Lower lobe of right lung (tissue), 2 donors: ENCODE results near the gene HDAC6. TPM values are rescaled to one million over a fixed set of nuclear protein-coding genes. Genes with fewer than 3 reads are reported as not detected.

ENCODE experiments used
- ATAC-seq, 2 donors: fragments of 200-7000 bp; cut with Tn5 transposase; one replicate each; pipeline ENCODE4 v1.9.1; 2020 to 2022; ENCODE audit warnings: mild to moderate bottlenecking in 2 of 2, moderate library complexity in 2 of 2
- DNase-seq: peaks from one replicate; pipeline ENCODE4 v3.0.0-alpha.2; 2020
- H3K27ac ChIP-seq: fragments of 200-600 bp; one replicate; pipeline ENCODE4 v1.8.0; 2022
- H3K27me3 ChIP-seq: fragments of 200-600 bp; one replicate; pipeline ENCODE4 v1.8.0; 2022; ENCODE audit warnings: low read depth
- H3K36me3 ChIP-seq: fragments of 200-600 bp; one replicate; pipeline ENCODE4 v1.8.0; 2022; ENCODE audit warnings: mild to moderate bottlenecking
- H3K4me1 ChIP-seq: fragments of 200-600 bp; one replicate; pipeline ENCODE4 v1.8.0; 2022
- H3K4me3 ChIP-seq: fragments of 200-600 bp; one replicate; pipeline ENCODE4 v1.8.0; 2022; ENCODE audit warnings: mild to moderate bottlenecking
- H3K9me3 ChIP-seq: fragments of 200-600 bp; one replicate; pipeline ENCODE4 v1.8.0; 2022
- CTCF ChIP-seq: fragments of 200-600 bp; IDR thresholded peaks from one replicate; pipeline ENCODE4 v1.8.0; 2022; ENCODE audit warnings: antibody characterized with exemption, mild to moderate bottlenecking
- intact Hi-C: fragments of 100-400 bp; cut with DNase I; formaldehyde crosslinking; loops from one replicate; pipeline ENCODE4 v1.11.0; 2022
- long read RNA-seq: library from polyadenylated mRNA; unstranded; transcript quantifications from one replicate; pipeline ENCODE4 v2.0.0, GENCODE V29; 2021
- total RNA-seq: library from RNA; stranded (reverse); fragmentation: NEBNext Ultra II Directional; extraction: Animal tissue kit (Norgen Biotek cat#: 25700); gene quantifications from one replicate; pipeline ENCODE4 v1.2.1, GENCODE V29; 2021
- donor health status: DM: no; HTN: yes; CAD: no; lungs with severe emphysema.

HDAC6 gene
- 96.1 TPM for total RNA-seq
- long read RNA-seq, full-length matches to known transcripts: 27 of 61 reads
- long read RNA-seq, partial matches to known transcripts: 22 of 61 reads
- long read RNA-seq, other reads (novel, unspliced or antisense): 12 of 61 reads

- no peaks in the 10 kb centered on the region for H3K27me3 ChIP-seq
- H3K9me3 ChIP-seq: no peaks in the 10 kb centered on the region
- peaks cover 3% of the 10 kb centered on the region for H3K36me3 ChIP-seq
- H3K4me1 ChIP-seq: peaks cover 5% of the 10 kb centered on the region
- H3K27ac ChIP-seq: peak within 1 kb of the TSS; percentile 95
- ATAC-seq (peak; percentile 96 to 97), DNase-seq (peak; percentile 98)
- peak within 1 kb of the TSS; percentile 62 for H3K4me3 ChIP-seq
- intact Hi-C loops: no loop called here
- TF ChIP-seq CTCF: no peak
These were observed at the start of gene HDAC6 for GRCh38 chrX:48801280-48802088. Gene HDAC6 (plus strand): TSS chrX:48802067. CDS start chrX:48802693, 626 bp downstream.

- Histone ChIP-seq H3K27me3 (no peaks in the 10 kb centered on the region), H3K9me3 (no peaks in the 10 kb centered on the region), H3K4me3 (no peak overlapping the region), H3K36me3 (no peaks in the 10 kb centered on the region), H3K27ac (no peak overlapping the region), H3K4me1 (no peaks in the 10 kb centered on the region)
- no peak for TF ChIP-seq CTCF
- DNase-seq (no peak), ATAC-seq (no peak)
- intact Hi-C loops: no loop called here
These were observed 49.4 kb upstream of the HDAC6 start for GRCh38 chrX:48752498-48752897.

DNA sequence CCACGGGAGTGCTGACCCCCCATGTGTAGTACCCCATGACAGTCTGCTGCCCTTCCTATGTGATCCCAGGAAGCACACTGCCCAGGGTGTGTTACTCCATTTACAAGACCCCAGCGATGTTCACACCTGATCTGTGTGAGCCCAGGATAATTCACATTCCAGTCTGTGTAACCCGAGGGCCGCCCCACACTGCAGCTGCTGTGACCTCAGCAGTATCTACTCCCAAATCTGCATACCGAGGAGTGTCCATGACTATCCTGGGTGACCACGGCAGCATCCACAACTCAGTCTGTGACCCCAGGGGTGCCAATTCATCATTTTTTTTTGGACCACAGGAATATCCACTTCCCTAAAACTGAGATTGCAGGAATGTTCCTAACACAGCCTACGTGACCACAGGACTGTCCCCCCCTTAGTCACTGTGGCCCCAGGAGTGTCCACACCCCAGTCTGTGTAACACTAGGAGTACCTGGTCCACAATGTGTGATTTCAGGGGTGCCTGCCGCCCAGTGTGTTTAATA, 48.1 kb upstream of the HDAC6 start:
- no peaks in the 10 kb centered on the region for H3K27me3 ChIP-seq
- H3K27ac ChIP-seq: no peak overlapping the region
- H3K4me1 ChIP-seq: no peaks in the 10 kb centered on the region
- TF ChIP-seq CTCF: no peak
- no peaks in the 10 kb centered on the region for H3K36me3 ChIP-seq
- H3K4me3 ChIP-seq: no peak overlapping the region
- DNase-seq (no peak), ATAC-seq (no peak)
- no peaks in the 10 kb centered on the region for H3K9me3 ChIP-seq
- intact Hi-C loops: no loop called here

GRCh38 chrX:48754238-48754637, 47.6 kb upstream of the HDAC6 start:
- ATAC-seq (peak in 1 of 2 donors; percentile 12), DNase-seq (no peak)
- Histone ChIP-seq H3K9me3 (no peaks in the 10 kb centered on the region), H3K36me3 (no peaks in the 10 kb centered on the region), H3K27me3 (no peaks in the 10 kb centered on the region), H3K27ac (no peak overlapping the region), H3K4me1 (no peaks in the 10 kb centered on the region), H3K4me3 (no peak overlapping the region)
- intact Hi-C loops: no loop called here
- no peak for TF ChIP-seq CTCF

DNA sequence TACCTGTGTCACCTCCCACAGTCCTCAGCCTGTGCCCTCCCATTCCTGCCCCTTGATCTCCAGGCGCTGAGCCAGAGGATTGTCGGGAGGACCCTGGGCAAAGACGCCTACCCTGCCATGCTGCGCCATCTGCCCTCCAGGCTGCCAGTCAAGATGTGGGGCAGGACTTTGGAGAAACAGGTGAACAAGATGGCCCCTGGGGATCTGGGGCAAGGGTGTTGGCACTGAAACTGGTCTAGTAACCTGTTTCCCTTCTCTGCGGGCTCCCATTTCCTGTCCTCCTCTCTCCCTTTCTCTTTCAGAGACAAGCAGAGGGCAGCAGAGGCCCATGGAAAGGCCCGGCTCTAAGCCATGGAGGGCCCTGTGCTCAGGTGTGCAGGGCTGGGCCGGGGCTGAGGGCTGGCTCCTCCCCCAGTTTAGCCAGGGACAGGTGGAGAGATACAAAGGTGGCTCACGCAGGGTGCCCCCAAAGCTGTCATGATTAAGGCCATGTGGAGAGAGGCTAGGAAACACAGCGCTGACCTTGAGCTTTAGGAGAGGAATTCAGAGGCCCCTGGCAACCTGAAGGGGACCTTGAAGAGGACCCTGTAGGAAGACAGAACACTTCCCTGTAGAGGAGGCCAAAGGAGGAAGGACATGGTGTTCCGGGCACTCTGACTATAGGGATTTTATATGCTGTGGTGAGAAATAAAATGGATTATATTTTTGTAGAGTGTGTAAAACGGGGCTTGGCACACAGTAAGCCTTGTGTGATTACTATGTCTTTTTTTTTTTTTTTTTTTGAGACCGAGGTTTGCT, 40.0 kb upstream of the HDAC6 start, which contains the start of gene GLOD5:
Gene GLOD5, plus strand, starts transcription at position 74 of the 798 bp plus-strand sequence. Its CDS starts 44 bp downstream, at position 118.
- H3K27ac ChIP-seq: no peak within 1 kb of the TSS
- no peak within 1 kb of the TSS for H3K4me3 ChIP-seq
- H3K4me1 ChIP-seq: no peaks in the 10 kb centered on the region
- no peaks in the 10 kb centered on the region for H3K36me3 ChIP-seq
- no peak for TF ChIP-seq CTCF
- H3K27me3 ChIP-seq: no peaks in the 10 kb centered on the region
- intact Hi-C loops: no loop called here
- DNase-seq (peak; percentile 72), ATAC-seq (peak; percentile 96 to 98)
- no peaks in the 10 kb centered on the region for H3K9me3 ChIP-seq
